ENCODE measurements around the gene GDPD5. TPM values are rescaled to one million over a fixed set of nuclear protein-coding genes. Genes with fewer than 3 reads are reported as not detected.

GDPD5 gene
- polyA plus RNA-seq, 2 of the 4 experiments (the other 2 are of a cell fraction), result 3.9 to 5.9 TPM

DNA sequence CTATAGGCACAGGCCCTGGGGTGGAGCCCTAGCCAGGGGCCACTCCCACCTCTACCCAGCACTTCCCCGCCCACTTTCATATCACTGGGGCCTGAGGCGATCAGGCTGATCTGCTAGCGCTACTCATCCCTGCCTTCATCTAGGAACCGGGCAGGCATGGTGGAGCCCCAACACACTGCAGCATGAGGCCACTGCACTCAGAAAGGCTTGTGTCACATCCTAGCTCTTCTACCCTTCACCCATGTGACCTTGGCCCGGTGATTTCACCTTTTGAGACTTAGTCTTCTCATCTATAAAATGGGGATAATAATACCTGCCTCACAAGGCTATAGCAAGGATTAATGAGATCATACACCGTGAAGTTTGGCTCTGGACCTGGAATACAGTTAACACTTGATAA, 18.1 kb upstream of the GDPD5 start (continued):
- TF ChIP-seq, protein P1, sequence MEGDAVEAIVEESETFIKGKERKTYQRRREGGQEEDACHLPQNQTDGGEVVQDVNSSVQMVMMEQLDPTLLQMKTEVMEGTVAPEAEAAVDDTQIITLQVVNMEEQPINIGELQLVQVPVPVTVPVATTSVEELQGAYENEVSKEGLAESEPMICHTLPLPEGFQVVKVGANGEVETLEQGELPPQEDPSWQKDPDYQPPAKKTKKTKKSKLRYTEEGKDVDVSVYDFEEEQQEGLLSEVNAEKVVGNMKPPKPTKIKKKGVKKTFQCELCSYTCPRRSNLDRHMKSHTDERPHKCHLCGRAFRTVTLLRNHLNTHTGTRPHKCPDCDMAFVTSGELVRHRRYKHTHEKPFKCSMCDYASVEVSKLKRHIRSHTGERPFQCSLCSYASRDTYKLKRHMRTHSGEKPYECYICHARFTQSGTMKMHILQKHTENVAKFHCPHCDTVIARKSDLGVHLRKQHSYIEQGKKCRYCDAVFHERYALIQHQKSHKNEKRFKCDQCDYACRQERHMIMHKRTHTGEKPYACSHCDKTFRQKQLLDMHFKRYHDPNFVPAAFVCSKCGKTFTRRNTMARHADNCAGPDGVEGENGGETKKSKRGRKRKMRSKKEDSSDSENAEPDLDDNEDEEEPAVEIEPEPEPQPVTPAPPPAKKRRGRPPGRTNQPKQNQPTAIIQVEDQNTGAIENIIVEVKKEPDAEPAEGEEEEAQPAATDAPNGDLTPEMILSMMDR (IDR thresholded peaks at IDR 0.05), result no peak
- no peak for TF ChIP-seq CHD4 (IDR thresholded peaks at IDR 0.05; ENCODE audit: borderline replicate concordance)

DNA sequence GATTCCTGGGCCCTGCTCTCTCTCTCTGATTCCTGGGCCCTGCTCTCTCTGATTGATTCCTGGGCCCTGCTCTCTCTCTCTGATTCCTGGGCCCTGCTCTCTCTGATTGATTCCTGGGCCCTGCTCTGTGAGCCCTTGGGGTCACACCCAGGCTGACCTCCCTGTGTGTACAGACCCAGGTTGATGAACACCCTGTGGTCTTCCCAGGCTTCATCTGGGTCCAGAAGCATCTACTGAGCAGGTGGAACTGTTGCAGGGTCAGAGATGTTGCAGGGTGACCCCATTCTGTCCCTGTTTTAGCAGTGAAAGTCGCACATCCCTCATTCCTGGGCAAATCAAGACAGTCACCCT, 16.3 kb upstream of the GDPD5 start:
- ATAC-seq (no peak), FAIRE-seq (no peak), DNase-seq (ENCODE audit: low read depth in 1 of 2, low spot score in 1 of 2) (no peak)
- H3K4me1 ChIP-seq, result peaks cover 3% of the 10 kb centered on the region; the same call in 2 of the 3 replicates
- no CpG with 5 or more reads among the region's 1 CpG for WGBS (ENCODE audit: missing lambda C conversion rate)
- TF ChIP-seq, protein P2, sequence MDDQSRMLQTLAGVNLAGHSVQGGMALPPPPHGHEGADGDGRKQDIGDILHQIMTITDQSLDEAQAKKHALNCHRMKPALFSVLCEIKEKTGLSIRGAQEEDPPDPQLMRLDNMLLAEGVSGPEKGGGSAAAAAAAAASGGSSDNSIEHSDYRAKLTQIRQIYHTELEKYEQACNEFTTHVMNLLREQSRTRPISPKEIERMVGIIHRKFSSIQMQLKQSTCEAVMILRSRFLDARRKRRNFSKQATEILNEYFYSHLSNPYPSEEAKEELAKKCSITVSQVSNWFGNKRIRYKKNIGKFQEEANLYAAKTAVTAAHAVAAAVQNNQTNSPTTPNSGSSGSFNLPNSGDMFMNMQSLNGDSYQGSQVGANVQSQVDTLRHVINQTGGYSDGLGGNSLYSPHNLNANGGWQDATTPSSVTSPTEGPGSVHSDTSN (IDR thresholded peaks at IDR 0.05), result no peak
- no peak for TF ChIP-seq CEBPB (IDR thresholded peaks at IDR 0.05)
- ChIA-PET CTCF (interaction anchor here (1.2 to 3.3 kb wide), 4 partner anchors 8 to 32 kb away, joined by 3 to 15 read pairs (median 8); no protein-coding TSS in a partner anchor), POLR2A (no interaction called here)
- no peak overlapping the region for H3K4me2 ChIP-seq
- H3K4me3 ChIP-seq, result no peak overlapping the region
- H3K27ac ChIP-seq, result no peak overlapping the region
- H3K9me3 ChIP-seq, result no peaks in the 10 kb centered on the region

DNA sequence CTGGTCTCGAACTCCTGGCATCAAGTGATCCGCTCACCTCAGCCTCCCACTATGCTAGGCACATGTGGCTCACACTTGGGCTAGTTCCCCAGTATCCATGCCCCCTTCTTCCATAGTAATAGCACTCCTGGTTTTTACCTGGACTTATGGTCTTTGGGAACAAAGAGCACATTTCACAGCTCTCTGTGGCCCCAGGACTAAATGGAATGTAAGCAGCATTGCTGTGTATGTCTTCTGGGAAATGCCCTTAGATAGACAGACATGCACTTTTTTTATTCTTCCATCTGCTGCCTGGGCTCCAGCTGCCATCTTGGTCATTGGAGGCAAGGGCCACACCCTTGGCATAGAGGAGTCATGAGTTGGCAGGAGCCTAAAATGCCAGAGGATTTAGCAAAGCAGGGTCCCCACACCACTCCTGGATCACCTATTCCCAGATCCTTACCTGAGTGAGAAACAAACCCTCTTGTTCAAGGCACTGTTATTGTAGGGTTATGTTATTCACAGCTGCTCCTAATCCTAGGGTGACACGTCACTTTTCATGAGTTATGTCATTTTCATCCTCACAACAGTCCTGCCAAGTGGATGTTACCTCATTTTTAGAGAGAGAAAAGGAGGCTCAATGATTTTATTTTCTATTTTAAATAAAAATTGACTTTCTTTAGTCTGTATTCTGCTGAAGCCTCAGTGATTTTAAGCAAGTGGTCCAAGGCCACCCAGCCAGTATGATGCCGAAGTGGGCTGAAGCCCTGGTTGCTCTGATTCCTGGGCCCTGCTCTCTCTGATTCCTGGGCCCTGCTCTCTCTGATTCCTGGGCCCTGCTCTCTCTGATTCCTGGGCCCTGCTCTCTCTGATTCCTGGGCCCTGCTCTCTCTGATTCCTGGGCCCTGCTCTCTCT, 15.7 kb upstream of the GDPD5 start:
- POLR2A ChIA-PET, result no interaction called here
- no peaks in the 10 kb centered on the region for H3K9me3 ChIP-seq
- FAIRE-seq (no peak), ATAC-seq (no peak), DNase-seq (ENCODE audit: low read depth in 1 of 2, low spot score in 1 of 2) (no peak)
- no peak for TF ChIP-seq RCOR1 (IDR thresholded peaks at IDR 0.05; ENCODE audit: low read depth, low read length)
- H3K4me3 ChIP-seq, result no peak overlapping the region
- 92% methylated on average over 4 of the region's 4 CpGs for WGBS (ENCODE audit: missing lambda C conversion rate)
- H3K27ac ChIP-seq, result no peak overlapping the region
- H3K4me2 ChIP-seq, result no peak overlapping the region
- peaks cover 10% of the 10 kb centered on the region; the same call in 2 of the 3 replicates for H3K4me1 ChIP-seq
- CTCF ChIA-PET, result interaction anchor here (0.6 to 1.5 kb wide), 8 partner anchors 9 to 888 kb away, joined by 3 to 9 read pairs (median 3); no protein-coding TSS in a partner anchor

DNA sequence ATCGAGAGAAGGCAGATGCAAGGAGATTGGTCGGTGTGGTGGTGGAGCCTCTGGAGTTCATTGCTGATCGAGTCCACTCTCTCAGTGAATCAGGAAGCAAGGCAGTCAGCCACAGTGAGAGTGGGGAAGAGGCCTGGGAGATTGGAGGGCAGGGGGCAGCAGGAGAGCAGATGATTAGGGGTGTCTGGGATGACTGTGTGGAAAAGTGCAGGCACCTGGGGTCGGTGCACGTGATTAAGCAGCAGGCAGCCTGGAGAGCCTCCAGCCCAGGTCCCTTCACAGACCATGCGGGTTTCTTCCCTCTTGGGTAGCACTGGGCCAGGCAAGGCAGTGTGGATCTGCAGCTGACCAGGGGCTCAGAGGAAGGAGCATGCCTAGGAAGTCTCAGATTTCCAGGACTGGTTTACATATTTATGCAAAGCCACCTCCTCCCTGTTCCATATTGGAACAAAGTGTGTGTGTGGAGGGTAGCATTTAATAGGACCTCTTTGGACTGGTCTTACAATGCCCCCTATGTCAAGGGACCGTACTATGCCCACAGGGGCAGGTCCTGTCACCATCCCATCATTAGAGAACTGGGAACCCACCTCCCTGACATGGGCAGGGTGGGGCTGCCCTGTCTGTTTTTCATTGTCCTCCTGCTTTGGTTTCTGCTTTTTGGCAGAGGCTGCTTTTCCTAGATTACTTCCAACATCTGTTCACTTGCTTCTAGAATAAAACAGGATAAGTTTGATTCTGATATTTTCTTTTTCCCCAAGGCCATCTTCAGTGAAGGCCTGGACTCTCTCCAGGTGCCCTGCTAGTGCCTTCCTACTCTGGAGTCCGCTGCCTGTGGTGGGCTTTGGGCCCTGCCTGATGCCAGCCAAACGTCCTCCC, 14.0 kb upstream of the GDPD5 start:
- H3K4me3 ChIP-seq, result no peak overlapping the region
- ChIA-PET CTCF (interaction anchor here (0.6 to 4.2 kb wide), 9 partner anchors 7 to 328 kb away, joined by 3 to 35 read pairs (median 3); no protein-coding TSS in a partner anchor), POLR2A (no interaction called here)
- peaks cover 13% of the 10 kb centered on the region for H3K4me1 ChIP-seq
- no peak for FAIRE-seq
- no peaks in the 10 kb centered on the region for H3K9me3 ChIP-seq
- ATAC-seq, result 0 out of 6 replicates have a peak, but pooled peaks of 1 of the 2 experiments have one; percentile 26
- H3K4me2 ChIP-seq, result no peak overlapping the region
- WGBS (ENCODE audit: missing lambda C conversion rate), result 79% methylated on average over 9 of the region's 9 CpGs
- H3K27ac ChIP-seq, result no peak overlapping the region
- DNase-seq (ENCODE audit: low read depth in 1 of 2, low spot score in 1 of 2), result no peak
- TF ChIP-seq EHMT2 (IDR thresholded peaks at IDR 0.05; ENCODE audit: low read depth) (no peak), HOXA7 (CRISPR knock-in tag; IDR thresholded peaks at IDR 0.05) (no peak), JUN (IDR thresholded peaks at IDR 0.05) (no peak), MAZ (IDR thresholded peaks at IDR 0.05; ENCODE audit: borderline replicate concordance, low read depth, low read length) (no peak), NPAS2 (CRISPR knock-in tag; IDR thresholded peaks at IDR 0.05; ENCODE audit: borderline replicate concordance) (no peak), MAFK (IDR thresholded peaks at IDR 0.05; ENCODE audit: partially characterized antibody) (no peak), NFE2L2 (conservative IDR thresholded peaks at IDR 0.05; ENCODE audit: low read length) (no peak), PHF8 (IDR thresholded peaks at IDR 0.05; ENCODE audit: borderline replicate concordance, low read depth) (no peak), NR3C1 (IDR thresholded peaks at IDR 0.05) (no peak), TFCP2L1 (CRISPR knock-in tag; IDR thresholded peaks at IDR 0.05) (no peak), POLR2AphosphoS2 (conservative IDR thresholded peaks at IDR 0.05; ENCODE audit: low read length) (no peak), JUNB (IDR thresholded peaks at IDR 0.05) (no peak)
- TF ChIP-seq, protein P3, sequence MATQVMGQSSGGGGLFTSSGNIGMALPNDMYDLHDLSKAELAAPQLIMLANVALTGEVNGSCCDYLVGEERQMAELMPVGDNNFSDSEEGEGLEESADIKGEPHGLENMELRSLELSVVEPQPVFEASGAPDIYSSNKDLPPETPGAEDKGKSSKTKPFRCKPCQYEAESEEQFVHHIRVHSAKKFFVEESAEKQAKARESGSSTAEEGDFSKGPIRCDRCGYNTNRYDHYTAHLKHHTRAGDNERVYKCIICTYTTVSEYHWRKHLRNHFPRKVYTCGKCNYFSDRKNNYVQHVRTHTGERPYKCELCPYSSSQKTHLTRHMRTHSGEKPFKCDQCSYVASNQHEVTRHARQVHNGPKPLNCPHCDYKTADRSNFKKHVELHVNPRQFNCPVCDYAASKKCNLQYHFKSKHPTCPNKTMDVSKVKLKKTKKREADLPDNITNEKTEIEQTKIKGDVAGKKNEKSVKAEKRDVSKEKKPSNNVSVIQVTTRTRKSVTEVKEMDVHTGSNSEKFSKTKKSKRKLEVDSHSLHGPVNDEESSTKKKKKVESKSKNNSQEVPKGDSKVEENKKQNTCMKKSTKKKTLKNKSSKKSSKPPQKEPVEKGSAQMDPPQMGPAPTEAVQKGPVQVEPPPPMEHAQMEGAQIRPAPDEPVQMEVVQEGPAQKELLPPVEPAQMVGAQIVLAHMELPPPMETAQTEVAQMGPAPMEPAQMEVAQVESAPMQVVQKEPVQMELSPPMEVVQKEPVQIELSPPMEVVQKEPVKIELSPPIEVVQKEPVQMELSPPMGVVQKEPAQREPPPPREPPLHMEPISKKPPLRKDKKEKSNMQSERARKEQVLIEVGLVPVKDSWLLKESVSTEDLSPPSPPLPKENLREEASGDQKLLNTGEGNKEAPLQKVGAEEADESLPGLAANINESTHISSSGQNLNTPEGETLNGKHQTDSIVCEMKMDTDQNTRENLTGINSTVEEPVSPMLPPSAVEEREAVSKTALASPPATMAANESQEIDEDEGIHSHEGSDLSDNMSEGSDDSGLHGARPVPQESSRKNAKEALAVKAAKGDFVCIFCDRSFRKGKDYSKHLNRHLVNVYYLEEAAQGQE (IDR thresholded peaks at IDR 0.05), result no peak
- TF ChIP-seq, protein P4, sequence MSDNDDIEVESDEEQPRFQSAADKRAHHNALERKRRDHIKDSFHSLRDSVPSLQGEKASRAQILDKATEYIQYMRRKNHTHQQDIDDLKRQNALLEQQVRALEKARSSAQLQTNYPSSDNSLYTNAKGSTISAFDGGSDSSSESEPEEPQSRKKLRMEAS (IDR thresholded peaks at IDR 0.05), result no peak
- TF ChIP-seq, protein P1 (IDR thresholded peaks at IDR 0.05), result no peak
